GM11168 (cell line): ENCODE results near the gene C10orf90.

Source experiments
- in situ Hi-C: fragments of 300-500 bp; cut with MboI; formaldehyde crosslinking; loops from one replicate; pipeline ENCODE4 v1.12.0; 2022; ENCODE audit warnings: low sequenced_read_pairs; ENCODE audit not compliant: unreplicated experiment

Gene C10orf90

DNA sequence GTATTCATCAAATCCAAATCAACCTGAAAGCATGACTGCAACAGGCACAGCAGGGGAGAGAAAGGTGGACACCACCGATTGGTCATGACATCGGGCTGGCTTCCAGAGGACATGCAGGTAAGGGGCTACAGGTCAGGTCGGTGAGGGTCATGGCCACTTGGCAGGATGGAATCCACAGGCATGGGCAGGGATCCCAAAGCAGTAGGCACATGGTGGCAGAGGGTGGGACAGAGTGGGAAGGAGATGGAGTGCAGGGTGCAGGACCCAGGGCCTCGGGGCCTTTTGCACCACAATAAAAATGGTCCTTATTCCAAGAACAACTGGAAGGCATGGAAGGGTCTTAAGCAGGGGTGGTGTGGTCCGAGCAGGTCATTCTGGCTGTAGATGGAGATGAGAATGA is 33.0 kb downstream of the C10orf90 start:
- in situ Hi-C loops, result no loop called here

DNA sequence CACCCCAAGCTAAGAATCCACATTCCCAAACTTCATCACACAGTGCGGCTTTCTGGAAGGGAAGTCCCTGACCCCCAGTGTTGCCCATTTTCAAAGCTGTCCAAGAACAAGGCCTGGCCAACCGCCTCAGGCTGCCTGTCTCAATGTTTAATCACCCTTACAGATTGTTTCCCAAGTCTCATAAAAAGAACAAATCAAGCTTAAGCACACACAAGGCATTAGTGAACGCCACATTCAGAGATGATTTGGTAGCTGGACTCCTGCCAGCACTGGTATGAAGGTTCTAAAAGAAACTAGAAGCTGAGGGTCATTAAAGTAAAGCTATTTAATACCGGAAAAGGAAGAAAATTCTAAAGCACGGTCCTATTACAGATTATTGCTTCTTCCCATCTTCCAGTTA is 35.6 kb downstream of the C10orf90 start:
- in situ Hi-C loops, result no loop called here

DNA sequence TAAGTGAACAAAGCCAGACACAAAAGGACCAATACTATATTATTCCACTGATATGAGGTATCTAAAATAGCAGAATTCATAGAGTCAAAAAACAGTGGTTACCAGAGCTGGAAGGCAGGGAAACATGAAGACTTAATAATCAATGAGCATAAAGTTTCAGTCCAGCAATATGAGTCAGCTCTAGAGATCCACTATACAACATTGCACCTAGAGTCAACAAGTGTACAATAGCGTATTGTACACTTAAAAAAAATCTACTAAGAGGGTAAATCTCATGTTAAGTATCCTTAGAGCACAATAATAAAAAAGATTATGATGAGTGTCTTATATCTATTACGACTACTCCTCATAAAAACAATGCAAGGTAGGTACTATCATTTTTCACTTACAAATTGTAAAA is 36.1 kb downstream of the C10orf90 start:
- in situ Hi-C loops, result no loop called here

DNA sequence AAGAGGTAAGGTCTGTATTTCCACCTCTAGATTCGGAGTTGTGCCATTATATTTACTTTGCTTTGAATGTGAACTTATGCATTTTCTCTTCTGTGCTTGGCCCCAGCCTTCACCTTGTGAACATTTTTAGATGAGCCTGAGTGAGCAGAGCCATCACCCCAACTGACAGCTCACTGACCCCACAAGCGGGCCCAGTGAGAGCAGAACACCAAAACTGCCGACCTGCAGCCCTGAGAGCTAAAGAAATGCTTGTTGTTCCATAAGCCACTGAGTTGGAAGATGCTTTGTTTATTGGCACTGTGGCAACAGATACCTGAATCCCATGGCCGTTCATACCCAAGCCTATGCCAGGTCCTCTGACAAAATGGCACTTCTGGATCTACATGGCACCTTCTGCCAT is 37.8 kb downstream of the C10orf90 start:
- in situ Hi-C loops, result no loop called here

DNA sequence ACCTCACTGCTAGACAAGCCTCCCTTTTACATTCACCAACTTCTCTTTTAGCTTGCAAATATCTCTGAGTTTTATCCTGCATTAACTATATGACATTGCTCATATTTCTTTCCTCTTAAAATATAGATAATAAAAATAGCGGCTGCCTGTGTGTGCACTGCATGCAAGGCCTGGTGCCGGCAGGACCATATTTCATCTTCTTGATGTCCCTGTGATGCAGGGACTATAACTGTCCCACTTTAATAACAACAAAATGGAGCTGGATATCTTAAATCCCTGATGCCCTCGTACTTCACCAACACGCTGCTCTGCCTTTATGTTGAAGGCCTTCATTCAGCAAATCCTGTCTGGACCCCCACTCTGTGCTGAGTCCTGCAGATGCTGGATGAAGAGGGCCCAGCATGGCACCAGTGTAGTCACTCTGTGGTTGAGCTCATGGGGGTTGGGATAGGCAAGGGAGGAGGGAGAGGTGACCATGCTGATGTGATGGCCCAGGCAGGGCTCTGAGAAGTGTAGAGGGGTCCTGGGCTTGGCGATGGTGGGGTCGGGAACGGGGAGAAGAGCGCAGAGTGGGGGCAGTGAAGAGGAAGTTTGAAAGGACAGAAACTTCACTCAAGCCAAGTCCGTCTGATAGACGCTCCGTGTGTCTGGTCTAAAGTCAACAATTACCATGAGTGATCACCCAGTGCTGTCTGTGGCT is 40.4 kb downstream of the C10orf90 start:
- in situ Hi-C loops, result no loop called here

DNA sequence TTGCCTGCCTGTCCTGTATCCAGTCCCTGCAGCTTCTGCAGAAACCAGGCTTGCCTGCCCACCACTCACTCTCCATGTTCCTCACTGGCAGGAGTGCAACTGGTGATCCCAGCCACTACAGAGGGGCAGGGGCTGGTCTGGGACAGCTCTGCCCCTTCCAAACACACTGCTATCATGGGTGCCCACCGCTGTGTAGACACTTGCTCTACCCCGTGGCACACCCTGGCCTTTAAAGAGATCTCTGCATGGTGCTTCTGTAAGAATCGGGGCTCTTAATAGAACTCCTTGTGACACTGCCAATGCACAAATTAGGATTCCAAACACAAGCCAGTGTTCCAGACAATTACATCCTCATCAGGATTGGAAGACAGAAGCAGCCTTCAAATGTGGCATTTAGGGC is 41.7 kb downstream of the C10orf90 start:
- in situ Hi-C loops, result no loop called here

DNA sequence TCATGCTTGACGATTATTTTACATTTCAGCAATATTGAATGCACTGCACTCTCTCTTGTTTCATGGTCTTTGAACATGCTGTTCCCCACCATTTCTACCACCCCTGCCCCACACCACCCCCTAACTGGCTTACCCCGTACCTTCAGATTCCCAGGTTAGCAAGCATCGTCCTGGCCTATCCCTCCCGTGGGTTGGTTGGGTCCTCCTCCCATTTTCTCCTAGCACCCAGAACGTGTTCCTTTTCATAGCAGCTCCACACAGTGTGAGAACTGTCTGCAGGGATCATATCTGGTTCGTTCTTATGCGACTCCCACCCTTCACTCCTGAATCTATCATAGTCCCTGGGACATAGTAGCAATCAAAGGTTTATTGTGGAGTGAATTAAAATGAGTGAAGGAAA is 48.6 kb downstream of the C10orf90 start:
- in situ Hi-C loops, result no loop called here

DNA sequence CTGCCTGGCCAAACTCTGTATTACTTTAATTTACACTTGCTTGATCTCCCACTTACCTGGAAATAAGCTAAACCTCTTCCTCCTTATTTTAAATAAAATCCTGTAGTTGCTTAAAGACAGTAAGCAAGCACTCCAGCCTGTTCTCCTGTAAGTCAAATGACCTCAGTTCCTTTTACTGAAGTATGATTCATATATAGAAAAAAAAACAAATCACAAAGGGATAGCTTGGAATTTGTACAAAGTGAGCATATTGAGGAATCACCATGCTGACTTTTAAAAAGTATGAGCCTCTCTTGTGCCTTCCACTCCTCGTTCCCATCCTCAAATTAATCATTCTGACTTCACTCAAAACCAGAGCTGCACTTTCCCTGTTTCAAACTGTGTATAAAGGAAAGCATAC is 52.0 kb downstream of the C10orf90 start:
- in situ Hi-C loops, result no loop called here

- in situ Hi-C loops, result no loop called here
These were observed 52.8 kb downstream of the C10orf90 start for GRCh38 chr10:126617733-126618132.

- in situ Hi-C loops, result no loop called here
These were observed 53.3 kb downstream of the C10orf90 start for GRCh38 chr10:126617208-126617607.

- in situ Hi-C loops, result no loop called here
These were observed 53.8 kb downstream of the C10orf90 start for GRCh38 chr10:126616737-126617136.

GRCh38 chr10:126611303-126611702 is 59.2 kb downstream of the C10orf90 start:
- in situ Hi-C loops, result no loop called here

DNA sequence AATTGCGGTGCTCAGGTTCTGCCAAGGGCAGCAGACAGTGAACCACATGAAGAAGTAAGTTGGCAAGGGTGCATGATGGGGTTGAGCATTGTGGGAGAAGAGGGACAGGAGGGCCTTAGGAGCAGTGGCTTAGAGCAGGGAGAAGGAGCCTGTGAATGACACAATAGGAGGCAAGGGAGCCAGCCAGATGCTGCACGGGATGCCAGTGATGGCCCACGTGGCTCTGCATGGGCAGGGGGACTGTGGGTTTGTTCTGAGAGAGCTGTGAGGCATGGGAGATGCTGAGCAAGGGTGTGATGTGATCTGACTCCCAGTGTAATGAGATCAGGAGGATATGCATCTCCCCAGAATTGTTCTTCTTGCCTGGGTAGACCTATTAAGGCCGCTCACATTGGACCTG is 60.9 kb downstream of the C10orf90 start:
- in situ Hi-C loops, result no loop called here

DNA sequence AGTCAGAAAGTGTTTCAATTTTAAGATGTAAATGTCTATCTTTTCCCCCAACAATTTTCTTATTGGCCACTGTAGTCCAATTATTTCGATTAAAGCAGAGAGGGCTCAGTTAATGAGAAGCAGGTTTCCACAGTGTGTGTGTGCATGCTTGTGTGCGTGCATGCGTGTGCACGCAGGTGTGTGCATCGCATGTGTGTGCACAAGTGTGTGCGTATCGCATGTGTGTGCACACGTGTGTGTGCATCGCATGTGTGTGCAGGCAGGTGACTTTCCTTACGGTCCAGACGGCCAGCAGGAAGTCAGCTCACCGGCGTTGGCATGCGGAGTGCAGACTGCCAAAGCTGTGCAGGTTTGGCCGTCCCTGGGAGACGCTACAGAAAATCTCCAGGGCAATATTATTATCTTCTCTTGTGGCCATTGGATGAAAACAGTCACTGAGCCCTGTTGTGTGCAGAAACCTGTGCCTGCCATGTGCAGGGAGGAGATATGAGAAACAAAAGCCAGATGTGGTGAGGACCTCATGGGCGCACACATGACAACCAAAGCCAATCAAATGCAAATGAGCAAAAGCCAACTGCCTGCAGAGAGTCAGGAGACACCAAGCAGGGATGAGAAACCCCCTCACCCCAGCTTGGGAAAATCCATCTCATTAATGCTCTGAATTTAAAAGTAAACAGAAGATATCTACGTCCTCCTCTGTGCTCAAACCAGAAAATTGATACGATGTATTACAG is 70.4 kb downstream of the C10orf90 start:
- in situ Hi-C loops, result no loop called here

DNA sequence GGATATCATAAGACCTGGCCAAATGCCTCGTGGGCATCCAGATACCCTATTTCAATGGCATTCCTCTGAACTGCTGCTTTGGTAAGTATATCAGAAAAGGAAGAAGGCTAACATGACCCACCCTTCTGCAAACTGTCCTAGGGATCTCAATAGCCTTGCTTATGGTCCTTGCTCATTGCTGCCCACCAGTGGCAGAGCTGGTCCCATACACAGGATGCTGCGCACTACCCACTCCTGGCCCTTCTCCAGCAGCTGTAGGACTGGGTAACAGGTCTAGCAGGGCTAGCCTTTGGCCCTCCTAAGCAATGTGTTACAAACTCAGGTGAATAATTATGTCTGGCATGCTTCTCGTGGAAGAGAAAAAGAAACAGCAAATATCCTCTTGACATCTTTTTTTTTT is 72.5 kb downstream of the C10orf90 start:
- in situ Hi-C loops, result no loop called here

DNA sequence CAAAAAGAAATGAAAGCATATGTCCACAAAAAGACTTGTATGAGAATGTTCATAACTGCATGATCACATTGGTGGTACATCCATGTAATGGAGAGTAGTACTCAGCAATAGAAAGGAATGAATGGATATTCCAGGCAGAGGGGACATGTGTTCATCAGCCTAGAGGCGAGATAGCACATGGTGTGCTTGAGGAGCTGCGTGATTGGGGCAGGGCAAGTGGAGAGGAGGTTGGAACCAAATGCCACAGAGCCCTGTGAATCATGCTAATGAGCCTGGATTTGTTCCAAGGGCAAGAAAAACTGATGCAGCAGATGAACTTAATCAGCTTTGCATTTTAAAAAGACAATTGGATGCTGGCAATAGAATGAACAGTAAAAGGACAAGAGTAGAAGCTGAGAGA is 73.3 kb downstream of the C10orf90 start:
- in situ Hi-C loops, result no loop called here

GRCh38 chr10:126596472-126597016 is 73.9 kb downstream of the C10orf90 start:
- in situ Hi-C loops, result no loop called here

GRCh38 chr10:126595160-126595559 is 75.3 kb downstream of the C10orf90 start:
- in situ Hi-C loops, result no loop called here

GRCh38 chr10:126593968-126594701 is 76.4 kb downstream of the C10orf90 start:
- in situ Hi-C loops, result no loop called here

GRCh38 chr10:126592901-126593300 is 77.6 kb downstream of the C10orf90 start:
- in situ Hi-C loops, result no loop called here

- in situ Hi-C loops, result no loop called here
These were observed 82.5 kb downstream of the C10orf90 start for GRCh38 chr10:126588024-126588423.
